22Rv1 (cell line): Measurements from ENCODE around the gene PRKX.
"Not testable (repeated sequence)": the region's sequence is repeated elsewhere in the genome, so short reads cannot be mapped to it uniquely, and the experiment has no call there.

Source experiments
- H3K27ac ChIP-seq: fragments of 450-650 bp; 2 replicates; pipeline ENCODE4 v1.5.1; 2017
- CTCF ChIP-seq: fragments of 450-650 bp; IDR thresholded peaks from 2 replicates; pipeline ENCODE4 v1.5.1; 2017; ENCODE audit warnings: mild to moderate bottlenecking
- ZFX ChIP-seq: fragments of 450-650 bp; IDR thresholded peaks from 2 replicates; pipeline ENCODE4 v1.6.1; 2017; ENCODE audit warnings: antibody characterized with exemption, borderline replicate concordance

Gene PRKX

GRCh38 chrX:3567686-3568085, 145.8 kb downstream of the PRKX start:
- no peak overlapping the region for H3K27ac ChIP-seq
- no peak for TF ChIP-seq CTCF
- no peak for TF ChIP-seq ZFX

GRCh38 chrX:3563451-3563850, 150.0 kb downstream of the PRKX start:
- no peak overlapping the region for H3K27ac ChIP-seq
- no peak for TF ChIP-seq CTCF
- no peak for TF ChIP-seq ZFX

- not testable (repeated sequence) for H3K27ac ChIP-seq
These were observed 153.4 kb downstream of the PRKX start for GRCh38 chrX:3560010-3560409.
